B cell (primary cell): ENCODE data around the gene KSR1. TPM values are rescaled to one million over a fixed set of nuclear protein-coding genes. Genes with fewer than 3 reads are reported as not detected.

Source experiments
- ATAC-seq: fragments of 200-7000 bp; cut with Tn5 transposase; one replicate; pipeline ENCODE4 v1.10.0; 2021; ENCODE audit warnings: low read depth, mild to moderate bottlenecking, moderate number of reproducible peaks, moderate library complexity
- CTCF ChIA-PET: fragments of 350-600 bp; sonication (Branson Sonifier 250); formaldehyde crosslinking; loops from one replicate; lab custom pipeline; 2021; ENCODE audit warnings: antibody characterized with exemption, inconsistent platforms; lab: Charles Lee
- POLR2A ChIA-PET: fragments of 350-600 bp; sonication (Branson Sonifier 250); formaldehyde crosslinking; loops from one replicate; lab custom pipeline; 2021; ENCODE audit warnings: antibody characterized with exemption; lab: Charles Lee
- DNase-seq: peaks from one replicate; pipeline ENCODE4 v3.0.0; 2013
- H2AFZ ChIP-seq: 2 replicates; pipeline ENCODE4 v1.6.1; 2012; ENCODE audit warnings: mild to moderate bottlenecking, low read depth, low read length; ENCODE audit not compliant: insufficient read depth, poor library complexity, severe bottlenecking
- H3K27ac ChIP-seq, 2 donors: 1 replicate in 1 of 2; 2 replicates in 1 of 2; pipeline ENCODE4 v1.5.1; 2012 to 2013; ENCODE audit warnings: low read length in 2 of 2, mild to moderate bottlenecking in 2 of 2, moderate library complexity in 1 of 2
- H3K27me3 ChIP-seq, 4 experiments: fragments of 200-600 bp in 1 of 4; sonication (generic) in 1 of 4; replicated peaks in 1 of 4; 1 replicate in 2 of 4; 2 replicates in 2 of 4; pipeline versions ENCODE4 v1.6.1 to v1.7.0; 2013 to 2016; ENCODE audit warnings: low read length in 3 of 4, mild to moderate bottlenecking in 2 of 4, mixed read lengths in 1 of 4, moderate library complexity in 1 of 4; ENCODE audit not compliant: insufficient read depth in 4 of 4, control insufficient read depth in 3 of 4; ENCODE audit errors: control extremely low read depth in 1 of 4
- H3K36me3 ChIP-seq, 2 experiments: replicated peaks in 1 of 2; 1 replicate in 1 of 2; 2 replicates in 1 of 2; pipeline versions ENCODE4 v1.6.1 to v1.7.1; 2013; ENCODE audit warnings: low read length in 1 of 2; ENCODE audit not compliant: insufficient read depth in 2 of 2, control insufficient read depth in 1 of 2; ENCODE audit errors: control extremely low read depth in 1 of 2, extremely low read depth in 1 of 2
- H3K4me1 ChIP-seq, 2 donors: fragments of 200-600 bp in 1 of 2; sonication (generic) in 1 of 2; 1 replicate in 1 of 2; 2 replicates in 1 of 2; pipeline versions ENCODE4 v1.5.1 to v1.6.1; 2013 to 2017; ENCODE audit warnings: low read length in 2 of 2; ENCODE audit not compliant: control insufficient read depth in 2 of 2, insufficient read depth in 2 of 2
- H3K4me2 ChIP-seq: replicated peaks from 2 replicates; pipeline ENCODE3; 2012; ENCODE audit warnings: mild to moderate bottlenecking, low read depth, low read length; ENCODE audit not compliant: poor library complexity, severe bottlenecking
- H3K4me3 ChIP-seq, 5 experiments: fragments of 200-600 bp in 1 of 5; sonication (generic) in 1 of 5; 1 replicate in 3 of 5; 2 replicates in 2 of 5; pipeline versions ENCODE4 v1.5.1 to v1.7.0; 2011 to 2016; ENCODE audit warnings: low read length in 4 of 5, mild to moderate bottlenecking in 4 of 5, low read depth in 2 of 5, control low read depth in 1 of 5, moderate library complexity in 1 of 5; ENCODE audit not compliant: insufficient read depth in 1 of 5; ENCODE audit errors: control extremely low read depth in 1 of 5, extremely low read depth in 1 of 5
- H3K79me2 ChIP-seq: fragments of 200-600 bp; sonication (generic); one replicate; pipeline ENCODE4 v1.6.0; 2016; ENCODE audit warnings: low read length; ENCODE audit not compliant: control insufficient read depth, insufficient read depth
- H3K9ac ChIP-seq: fragments of 200-600 bp; sonication (generic); 2 replicates; pipeline ENCODE4 v1.6.1; 2017; ENCODE audit warnings: mild to moderate bottlenecking, low read length, moderate library complexity
- H3K9me3 ChIP-seq, 3 donors: one replicate each; pipeline versions ENCODE4 v1.6.1 to v1.7.1; 2013; ENCODE audit warnings: low read length in 2 of 3; ENCODE audit not compliant: control insufficient read depth in 2 of 3, insufficient read depth in 1 of 3; ENCODE audit errors: control extremely low read depth in 1 of 3
- H4K20me1 ChIP-seq: 2 replicates; pipeline ENCODE4 v1.6.0; 2012; ENCODE audit warnings: mild to moderate bottlenecking, low read length; ENCODE audit not compliant: insufficient read depth, control insufficient read depth, poor library complexity, severe bottlenecking
- H3K27ac Mint-ChIP-seq: one replicate; pipeline ENCODE4 v1.8.0; 2021; ENCODE audit warnings: mixed read lengths
- H3K27me3 Mint-ChIP-seq: one replicate; pipeline ENCODE4 v1.8.0; 2021; ENCODE audit warnings: mixed read lengths
- H3K4me1 Mint-ChIP-seq: one replicate; pipeline ENCODE4 v1.8.0; 2021; ENCODE audit warnings: mixed read lengths
- H3K4me3 Mint-ChIP-seq: one replicate; pipeline ENCODE4 v1.8.0; 2021; ENCODE audit warnings: mixed read lengths
- H3K9me3 Mint-ChIP-seq: one replicate; pipeline ENCODE4 v1.8.0; 2022; ENCODE audit warnings: mixed read lengths; ENCODE audit not compliant: insufficient read depth
- CTCF ChIP-seq: fragments of 200-600 bp; IDR thresholded peaks from one replicate; pipeline ENCODE4 v1.8.0; 2022; ENCODE audit warnings: antibody characterized with exemption, mild to moderate bottlenecking
- EZH2 ChIP-seq: IDR thresholded peaks from 2 replicates; pipeline ENCODE4 v1.6.1; 2012; ENCODE audit warnings: borderline replicate concordance, low read depth, mild to moderate bottlenecking, moderate library complexity, low read length; ENCODE audit not compliant: insufficient read depth, poor library complexity, severe bottlenecking
- WGBS: methylation state at CpG from one replicate; pipeline ENCODE4 v1.1.5; 2013; ENCODE audit warnings: missing lambda C conversion rate; ENCODE audit not compliant: insufficient coverage; 5-methylcytosine and 5-hydroxymethylcytosine counted together
- intact Hi-C: fragments of 100-400 bp; cut with micrococcal nuclease; formaldehyde crosslinking; loops from one replicate; pipeline ENCODE4 v1.10.0; 2022
- polyA minus RNA-seq: library from RNA; depleted of rRNA, polyadenylated mRNA; stranded (reverse); fragments of >200 nt; gene quantifications from 2 replicates; pipeline ENCODE4 v1.2.3, GENCODE V29; 2012
- polyA plus RNA-seq: library from polyadenylated mRNA; depleted of rRNA; stranded (reverse); fragments of >200 nt; gene quantifications from 2 replicates; pipeline ENCODE4 v1.2.3, GENCODE V29; 2012
- total RNA-seq, 2 donors: library from RNA; stranded (reverse); fragments of 120-200 nt in 1 of 2; gene quantifications; 1 replicate in 1 of 2; 2 replicates in 1 of 2; pipeline versions ENCODE4 v1.2.3 to v1.2.4, GENCODE V29; 2013 to 2022

Gene KSR1
- total RNA-seq (78.1 and 85.6 TPM in 2 replicates), polyA plus RNA-seq (21.3 and 27.5 TPM in 2 replicates), polyA minus RNA-seq (28.5 and 33.2 TPM in 2 replicates)
- 13.4 TPM for total RNA-seq (2013)

DNA sequence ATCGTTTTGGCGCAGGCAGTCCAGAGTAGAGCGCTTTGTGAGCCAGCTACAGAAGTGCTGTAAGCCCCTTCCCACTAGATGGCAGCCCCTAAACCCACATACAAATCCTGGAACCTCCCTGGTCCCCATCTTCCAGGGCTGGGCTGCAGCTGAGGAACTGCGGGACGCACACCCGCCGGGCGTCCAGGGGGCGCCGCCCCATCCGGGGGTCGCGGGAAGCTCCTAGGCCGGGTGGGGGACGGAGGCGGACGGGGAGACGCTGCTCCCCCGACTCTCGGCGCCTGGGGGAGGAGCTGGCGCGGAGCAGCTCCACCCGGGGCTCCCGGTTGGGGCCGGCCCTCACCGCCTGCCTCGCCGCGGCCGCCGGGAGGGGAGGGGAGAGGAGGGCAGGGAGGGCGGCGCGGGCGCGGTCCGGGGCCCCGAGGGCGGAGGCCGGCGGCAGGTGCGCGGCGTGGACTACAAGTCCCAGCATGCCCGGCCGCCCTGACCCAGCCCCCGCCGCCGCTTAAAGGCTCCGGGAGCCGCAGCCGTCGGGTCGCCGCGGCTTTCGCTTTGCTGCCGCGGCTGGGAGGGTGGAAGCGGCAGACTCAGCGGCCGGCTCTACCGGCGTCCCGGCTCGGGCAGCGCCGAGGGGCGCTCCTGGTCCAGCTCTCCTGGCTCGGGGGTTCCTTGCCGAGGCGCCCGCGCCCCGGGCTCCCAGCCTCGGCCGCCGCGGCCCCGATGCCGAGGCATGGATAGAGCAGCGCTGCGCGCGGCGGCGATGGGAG, at the start of gene KSR1:
TSS of gene KSR1 (plus strand) at position 535 of the 767 bp plus-strand sequence. CDS start at position 731, 196 bp downstream.
- peak within 1 kb of the TSS; percentile 77 for H3K9ac ChIP-seq
- ChIA-PET CTCF (interaction anchor here (0.6 to 10.2 kb wide), 26 partner anchors 9 to 221 kb away, joined by 3 to 140 read pairs (median 4); partner anchors contain the start of gene WSB1), POLR2A (interaction anchor here (0.7 to 1.2 kb wide), 4 partner anchors 11 to 144 kb away, joined by 3 to 16 read pairs (median 4); no protein-coding TSS in a partner anchor)
- peaks cover 31% of the 10 kb centered on the region for H4K20me1 ChIP-seq
- under 1% methylated on average over 86 of the region's 88 CpGs for WGBS
- Mint-ChIP-seq H3K4me1 (peaks cover 21% of the 10 kb centered on the region), H3K9me3 (no peaks in the 10 kb centered on the region), H3K4me3 (peak within 1 kb of the TSS; percentile 94), H3K27ac (peak within 1 kb of the TSS; percentile 88), H3K27me3 (no peaks in the 10 kb centered on the region)
- no peaks in the 10 kb centered on the region for H3K9me3 ChIP-seq
- ATAC-seq (peak; percentile 94), DNase-seq (peak; percentile 89)
- H3K27ac ChIP-seq = peak within 1 kb of the TSS in 1 of 2 donors; percentile 62
- no peaks in the 10 kb centered on the region for H3K36me3 ChIP-seq
- intact Hi-C loops = loop anchor here (1.0 to 5.0 kb wide), 11 partner anchors 17 to 239 kb away; partner anchors contain the start of gene WSB1
- H3K4me2 ChIP-seq = peak within 1 kb of the TSS; percentile 100
- peak; percentile 29 for TF ChIP-seq CTCF
- no peak for TF ChIP-seq EZH2
- H3K4me3 ChIP-seq = peak within 1 kb of the TSS; percentile 21 to 76 (median 66)
- peaks cover 30% of the 10 kb centered on the region for H3K79me2 ChIP-seq
- peaks cover 16 to 23% of the 10 kb centered on the region in 2 donors for H3K4me1 ChIP-seq
- no peaks in the 10 kb centered on the region for H3K27me3 ChIP-seq
- H2AFZ ChIP-seq = peak within 1 kb of the TSS; percentile 98
